GM11168 (cell line): ENCODE measurements around the gene CTAG1A.
"Not testable (repeated sequence)": the region's sequence is repeated elsewhere in the genome, so short reads cannot be mapped to it uniquely, and the experiment has no call there.

Source experiments
- in situ Hi-C: fragments of 300-500 bp; cut with MboI; formaldehyde crosslinking; loops from one replicate; pipeline ENCODE4 v1.12.0; 2022; ENCODE audit warnings: low sequenced_read_pairs; ENCODE audit not compliant: unreplicated experiment

CTAG1A gene

GRCh38 chrX:154607370-154607769 is 22.4 kb downstream of the CTAG1A start:
- in situ Hi-C loops, result no loop called here

DNA sequence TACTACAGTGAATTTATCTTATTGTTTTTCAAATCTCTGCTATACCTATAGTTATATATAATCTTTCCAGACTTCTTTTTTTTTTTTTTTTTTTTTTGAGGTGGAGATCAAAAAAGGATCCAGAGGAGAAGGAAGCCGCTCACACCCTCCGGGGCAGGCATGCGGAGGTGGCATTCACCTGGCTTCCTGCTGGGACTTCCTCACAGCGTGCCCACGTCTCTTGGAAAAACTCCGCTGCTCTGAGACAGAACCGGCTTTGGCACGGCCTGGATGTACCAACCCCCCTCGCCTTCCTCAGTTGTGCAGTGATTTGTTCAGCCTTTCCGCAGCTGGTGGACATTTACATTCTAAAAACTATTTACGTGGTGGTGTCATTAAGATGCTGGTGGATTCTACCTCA is 23.0 kb downstream of the CTAG1A start:
- in situ Hi-C loops, result not testable (repeated sequence)

DNA sequence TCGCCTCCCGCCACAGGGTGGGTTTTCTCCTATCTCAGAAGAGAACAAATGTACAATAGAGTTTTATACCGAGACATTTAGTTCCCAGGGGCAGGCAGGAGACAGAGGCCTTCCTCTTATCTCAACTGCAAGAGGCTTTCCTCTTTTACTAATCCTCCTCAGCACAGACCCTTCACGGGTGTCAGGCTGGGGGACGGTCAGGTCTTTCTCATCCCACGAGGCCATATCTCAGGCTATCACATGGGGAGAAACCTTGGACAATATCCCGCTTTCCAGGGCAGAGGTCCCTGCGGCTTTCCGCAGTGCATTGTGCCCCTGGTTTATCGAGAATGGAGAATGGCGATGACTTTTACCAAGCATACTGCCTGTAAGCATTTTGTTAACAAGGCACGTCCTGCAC is 23.9 kb downstream of the CTAG1A start:
- in situ Hi-C loops, result not testable (repeated sequence)

DNA sequence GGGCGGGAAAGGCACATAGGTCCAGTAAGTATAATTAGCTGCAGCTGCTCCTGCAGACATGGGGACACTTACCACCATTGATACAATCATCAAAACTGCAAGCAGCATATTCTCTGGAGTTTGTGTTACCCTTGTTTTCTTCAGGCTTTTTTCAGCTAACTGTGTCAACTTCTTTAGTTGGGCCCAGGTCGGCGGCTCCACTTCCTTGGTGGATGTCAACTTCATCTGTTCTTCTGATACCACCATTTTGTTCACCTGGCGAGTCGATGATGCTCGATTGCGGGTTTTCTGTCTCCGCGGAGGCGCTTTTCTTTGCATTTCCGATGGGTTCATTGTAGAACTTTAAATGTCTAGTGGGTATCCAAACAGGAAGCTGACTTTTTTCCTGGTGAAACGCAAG is 26.2 kb downstream of the CTAG1A start:
- in situ Hi-C loops, result not testable (repeated sequence)

- in situ Hi-C loops, result not testable (repeated sequence)
These were observed 28.7 kb downstream of the CTAG1A start for GRCh38 chrX:154613586-154613985.

DNA sequence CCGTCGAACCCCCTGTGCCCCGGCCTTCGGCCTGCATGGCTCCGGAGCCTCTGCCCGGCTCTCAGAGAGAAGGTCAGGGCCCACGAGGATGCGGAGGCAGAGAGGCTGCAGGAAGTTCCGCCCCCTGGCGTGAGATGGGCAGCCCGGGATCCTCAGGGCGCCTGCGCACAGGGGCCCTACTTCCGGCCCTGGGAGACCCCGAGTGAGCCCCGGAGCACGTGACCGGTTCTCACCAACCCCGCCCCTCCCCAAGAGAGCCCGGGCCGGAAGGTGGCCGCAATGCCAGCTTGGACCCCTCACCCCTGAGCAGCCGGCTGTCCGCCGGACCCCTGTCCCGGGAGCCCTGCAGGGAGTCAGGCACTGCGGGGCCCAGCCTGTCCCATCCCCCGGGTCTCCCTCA is 34.2 kb downstream of the CTAG1A start, which contains the start of gene CTAG1B:
Gene CTAG1B (minus strand): TSS at position 101 of the 400 bp plus-strand sequence. CDS start 64 bp downstream, at position 37.
- in situ Hi-C loops, result not testable (repeated sequence)

DNA sequence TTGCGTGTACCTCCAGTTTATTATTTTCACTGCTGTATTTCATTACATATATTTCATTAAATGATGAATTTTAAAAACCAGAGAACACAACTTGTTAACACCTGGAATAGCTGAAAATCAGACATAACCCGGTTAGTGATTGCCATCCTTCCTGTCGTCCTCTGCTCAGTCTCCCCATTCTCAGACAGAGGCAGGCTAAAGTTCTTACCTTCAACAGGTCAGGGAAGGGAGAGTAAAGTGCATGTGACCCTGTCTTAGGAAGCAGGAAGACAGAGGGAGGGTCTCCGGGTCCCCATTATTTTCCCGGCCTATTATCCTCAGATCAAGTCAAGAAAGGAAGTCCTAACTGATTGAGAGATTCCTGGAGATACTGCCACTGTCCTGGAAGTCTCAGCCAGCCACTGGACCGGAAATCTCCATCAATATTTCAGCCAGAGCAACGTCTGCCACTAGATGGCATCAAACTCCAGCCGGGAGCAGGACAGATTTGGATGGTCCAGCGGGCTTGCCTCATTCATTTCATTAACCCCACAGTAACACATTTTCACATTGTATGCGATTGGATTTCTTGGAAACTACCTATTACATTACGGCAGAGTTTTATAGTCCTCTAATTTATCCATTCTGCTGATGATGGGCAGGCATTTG is 36.0 kb downstream of the CTAG1A start:
- in situ Hi-C loops, result not testable (repeated sequence)

DNA sequence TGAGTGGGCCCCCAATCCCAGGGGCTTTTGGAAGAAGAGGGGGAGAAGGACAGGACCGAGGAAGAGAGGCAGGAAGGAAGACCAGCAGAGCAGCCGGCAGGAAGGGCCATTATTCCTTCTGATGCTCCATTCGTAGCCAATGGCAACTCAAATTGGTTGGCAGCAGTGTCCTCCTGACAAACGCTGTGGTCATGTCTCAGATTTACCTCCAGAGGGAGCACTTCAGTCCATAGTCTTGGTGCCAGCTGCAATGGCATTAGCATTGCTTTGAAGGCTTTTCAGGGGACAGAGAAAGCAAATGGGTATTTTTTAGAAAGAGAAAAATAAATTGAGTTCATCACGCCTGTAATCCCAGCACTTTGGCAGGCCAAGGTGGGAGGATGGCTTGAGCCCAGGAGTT is 44.0 kb downstream of the CTAG1A start:
- in situ Hi-C loops, result not testable (repeated sequence)

DNA sequence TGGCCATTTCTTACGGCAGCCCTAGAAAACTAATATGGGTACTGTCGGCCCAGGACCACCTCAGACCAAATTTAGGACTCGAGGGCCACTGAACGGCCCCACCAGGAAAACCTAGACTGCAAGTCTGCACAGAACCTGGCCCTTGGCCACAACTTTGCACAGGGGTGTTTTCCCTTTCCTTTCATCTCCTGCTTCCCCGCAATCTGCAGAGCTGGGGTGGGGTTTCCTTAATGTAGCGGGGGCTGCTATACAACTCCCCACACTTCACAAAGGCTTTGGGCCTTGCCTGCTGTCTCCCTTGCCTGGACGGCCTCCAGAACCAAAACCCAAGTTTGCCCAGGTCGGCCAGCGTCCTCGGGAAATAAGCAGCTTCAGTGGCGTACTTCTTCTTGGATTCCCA is 46.0 kb downstream of the CTAG1A start:
- in situ Hi-C loops, result not testable (repeated sequence)

DNA sequence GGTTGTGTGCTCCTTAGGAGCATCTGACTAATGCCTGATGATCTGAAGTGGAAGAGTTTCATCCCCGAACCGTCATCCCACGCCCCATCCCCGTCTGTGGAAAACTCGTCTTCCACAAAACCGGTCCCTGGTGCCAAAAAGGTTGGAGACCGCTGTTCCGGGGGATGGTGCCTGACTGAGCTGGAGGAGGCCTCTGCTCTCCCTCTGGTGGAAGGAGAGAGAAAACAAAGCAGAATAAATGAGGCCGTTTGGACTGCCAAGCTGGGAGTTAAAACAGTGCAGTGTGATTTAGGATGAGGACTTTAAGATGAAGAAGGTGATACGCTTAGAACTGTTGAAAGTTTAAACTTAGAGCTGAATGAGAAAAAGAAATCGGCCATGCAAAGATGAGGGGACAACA is 48.7 kb downstream of the CTAG1A start:
- in situ Hi-C loops, result not testable (repeated sequence)
